OCI-LY1 (cell line): ENCODE results near the gene GSK3A.

ENCODE experiments used
- H2AFZ ChIP-seq: fragments of 200-600 bp; sonication (generic), shearing (Covaris generic); 2 replicates; pipeline ENCODE4 v1.6.0; 2014; ENCODE audit warnings: antibody characterized with exemption, mild to moderate bottlenecking, low read length
- H3F3A ChIP-seq: fragments of 200-600 bp; sonication (generic), shearing (Covaris generic); 2 replicates; pipeline ENCODE4 v1.6.0; 2014; ENCODE audit warnings: mild to moderate bottlenecking, antibody characterized with exemption, low read length, moderate library complexity; ENCODE audit not compliant: insufficient read depth
- H3K27ac ChIP-seq: fragments of 200-600 bp; sonication (generic); 2 replicates; pipeline ENCODE4 v1.5.1; 2014; ENCODE audit warnings: low read length, mixed run types, mild to moderate bottlenecking, low read depth; ENCODE audit not compliant: poor library complexity, severe bottlenecking
- H3K27me3 ChIP-seq: fragments of 200-600 bp; sonication (generic); 2 replicates; pipeline ENCODE4 v1.6.0; 2014; ENCODE audit warnings: antibody characterized with exemption, mild to moderate bottlenecking, low read length, moderate library complexity; ENCODE audit not compliant: insufficient read depth
- H3K36me3 ChIP-seq: fragments of 200-600 bp; sonication (generic); 2 replicates; pipeline ENCODE4 v1.6.1; 2014; ENCODE audit warnings: mild to moderate bottlenecking, antibody characterized with exemption, low read length, moderate library complexity, mixed read lengths; ENCODE audit not compliant: insufficient read depth
- H3K4me1 ChIP-seq: fragments of 200-600 bp; sonication (generic); 2 replicates; pipeline ENCODE4 v1.5.1; 2014; ENCODE audit warnings: mild to moderate bottlenecking, low read length, moderate library complexity; ENCODE audit not compliant: insufficient read depth, severe bottlenecking
- H3K4me2 ChIP-seq: fragments of 200-600 bp; sonication (generic), shearing (Covaris generic); 2 replicates; pipeline ENCODE4 v1.6.1; 2014; ENCODE audit warnings: low read length
- H3K4me3 ChIP-seq: fragments of 200-600 bp; sonication (generic); 2 replicates; pipeline ENCODE4 v1.5.1; 2014; ENCODE audit warnings: low read length, low read depth, mild to moderate bottlenecking, mixed read lengths; ENCODE audit not compliant: poor library complexity, severe bottlenecking
- H3K79me2 ChIP-seq: fragments of 200-600 bp; shearing (Covaris generic); 2 replicates; pipeline ENCODE4 v1.6.1; 2016; ENCODE audit warnings: mixed run types, low read length, mixed read lengths; ENCODE audit not compliant: insufficient read depth
- H3K9ac ChIP-seq: fragments of 200-600 bp; sonication (generic), shearing (Covaris generic); 2 replicates; pipeline ENCODE4 v1.6.1; 2014; ENCODE audit warnings: mild to moderate bottlenecking, low read length, mixed read lengths
- H3K9me2 ChIP-seq: fragments of 200-600 bp; sonication (generic), shearing (Covaris generic); 2 replicates; pipeline ENCODE4 v1.6.1; 2014; ENCODE audit warnings: low read depth, mild to moderate bottlenecking, low read length, mixed read lengths
- H3K9me3 ChIP-seq: fragments of 200-600 bp; shearing (Covaris generic); 2 replicates; pipeline ENCODE4 v1.6.1; 2014; ENCODE audit warnings: low read length, mixed read lengths
- H4K20me1 ChIP-seq: fragments of 200-600 bp; sonication (generic), shearing (Covaris generic); 2 replicates; pipeline ENCODE4 v1.6.0; 2016; ENCODE audit warnings: mild to moderate bottlenecking, low read length; ENCODE audit not compliant: insufficient read depth
- EZH2 ChIP-seq: fragments of 200-600 bp; sonication (generic), shearing (Covaris generic); IDR thresholded peaks from 2 replicates; pipeline ENCODE4 v1.8.0; 2017; ENCODE audit warnings: borderline replicate concordance, mixed run types, mild to moderate bottlenecking, antibody characterized with exemption, low read length, moderate library complexity, mixed read lengths
- TF ChIP-seq, protein P1 (sequence below): fragments of 200-600 bp; sonication (generic), shearing (Covaris generic); IDR thresholded peaks from 2 replicates; pipeline ENCODE4 v1.5.1; 2017; ENCODE audit warnings: mild to moderate bottlenecking, antibody characterized with exemption, low read length, moderate library complexity, mixed read lengths

Gene GSK3A

DNA sequence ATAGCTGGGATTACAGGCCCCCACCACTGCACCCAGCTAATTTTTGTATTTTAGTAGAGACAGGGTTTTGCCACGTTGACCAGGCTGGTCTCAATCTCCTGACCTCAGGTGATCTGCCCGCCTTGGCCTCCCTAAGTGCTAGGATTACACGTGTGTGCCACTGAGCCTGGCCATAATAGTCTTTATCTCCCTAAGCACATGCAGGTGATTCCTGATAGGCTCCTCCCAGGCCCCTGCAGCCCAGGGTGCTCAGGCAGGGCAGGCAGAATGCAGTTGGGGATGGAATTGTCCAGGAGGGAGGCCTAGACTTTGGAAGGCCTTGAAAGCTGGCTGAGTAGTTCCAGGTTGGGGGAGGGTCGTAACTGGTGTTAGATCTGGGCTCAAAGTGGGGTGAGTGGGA is 13.8 kb downstream of the GSK3A start:
- H3K9ac ChIP-seq, result no peak overlapping the region
- no peaks in the 10 kb centered on the region for H3K9me3 ChIP-seq
- no peaks in the 10 kb centered on the region for H3F3A ChIP-seq
- peaks cover 90% of the 10 kb centered on the region for H3K36me3 ChIP-seq
- H3K4me3 ChIP-seq, result no peak overlapping the region
- no peaks in the 10 kb centered on the region for H3K79me2 ChIP-seq
- no peaks in the 10 kb centered on the region for H3K27me3 ChIP-seq
- H3K4me1 ChIP-seq, result peaks cover 11% of the 10 kb centered on the region
- no peak overlapping the region for H3K27ac ChIP-seq
- H2AFZ ChIP-seq, result no peak overlapping the region
- no peak overlapping the region for H3K4me2 ChIP-seq
- TF ChIP-seq EZH2, result no peak
- TF ChIP-seq, protein P1, sequence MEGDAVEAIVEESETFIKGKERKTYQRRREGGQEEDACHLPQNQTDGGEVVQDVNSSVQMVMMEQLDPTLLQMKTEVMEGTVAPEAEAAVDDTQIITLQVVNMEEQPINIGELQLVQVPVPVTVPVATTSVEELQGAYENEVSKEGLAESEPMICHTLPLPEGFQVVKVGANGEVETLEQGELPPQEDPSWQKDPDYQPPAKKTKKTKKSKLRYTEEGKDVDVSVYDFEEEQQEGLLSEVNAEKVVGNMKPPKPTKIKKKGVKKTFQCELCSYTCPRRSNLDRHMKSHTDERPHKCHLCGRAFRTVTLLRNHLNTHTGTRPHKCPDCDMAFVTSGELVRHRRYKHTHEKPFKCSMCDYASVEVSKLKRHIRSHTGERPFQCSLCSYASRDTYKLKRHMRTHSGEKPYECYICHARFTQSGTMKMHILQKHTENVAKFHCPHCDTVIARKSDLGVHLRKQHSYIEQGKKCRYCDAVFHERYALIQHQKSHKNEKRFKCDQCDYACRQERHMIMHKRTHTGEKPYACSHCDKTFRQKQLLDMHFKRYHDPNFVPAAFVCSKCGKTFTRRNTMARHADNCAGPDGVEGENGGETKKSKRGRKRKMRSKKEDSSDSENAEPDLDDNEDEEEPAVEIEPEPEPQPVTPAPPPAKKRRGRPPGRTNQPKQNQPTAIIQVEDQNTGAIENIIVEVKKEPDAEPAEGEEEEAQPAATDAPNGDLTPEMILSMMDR, result no peak
- H3K9me2 ChIP-seq, result no peaks in the 10 kb centered on the region
- H4K20me1 ChIP-seq, result no peaks in the 10 kb centered on the region

DNA sequence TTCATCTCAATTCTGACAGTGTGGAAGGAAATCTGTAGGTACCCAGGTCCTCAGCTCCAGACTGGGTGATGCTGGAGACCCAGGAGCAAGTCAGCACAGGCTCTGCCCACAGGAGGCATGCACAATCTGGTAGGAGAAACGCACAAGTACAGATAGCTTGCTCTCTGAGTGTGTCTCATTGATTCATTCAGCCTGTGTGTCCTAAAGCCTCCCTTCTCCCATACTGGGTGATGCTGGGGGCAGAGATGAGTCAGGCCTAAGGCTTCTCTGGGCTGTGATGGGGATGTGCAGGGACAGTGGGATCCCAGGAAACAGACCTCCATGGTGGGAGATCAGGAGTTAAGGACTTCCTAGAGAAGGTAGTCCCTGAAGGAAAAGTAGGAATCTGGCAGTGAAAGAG is 15.5 kb downstream of the GSK3A start:
- Histone ChIP-seq H3K36me3 (peaks cover 78% of the 10 kb centered on the region), H3K27me3 (no peaks in the 10 kb centered on the region), H3K9ac (no peak overlapping the region), H3K79me2 (0 out of 2 replicates have a peak, but pooled peaks cover 4% of the 10 kb centered on the region), H3K4me2 (no peak overlapping the region), H3K9me2 (no peaks in the 10 kb centered on the region), H3K4me1 (peaks cover 11% of the 10 kb centered on the region), H3K9me3 (no peaks in the 10 kb centered on the region), H3K27ac (no peak overlapping the region), H3F3A (no peaks in the 10 kb centered on the region), H3K4me3 (no peak overlapping the region), H2AFZ (no peak overlapping the region), H4K20me1 (no peaks in the 10 kb centered on the region)
- TF ChIP-seq, protein P1, result no peak
- no peak for TF ChIP-seq EZH2

DNA sequence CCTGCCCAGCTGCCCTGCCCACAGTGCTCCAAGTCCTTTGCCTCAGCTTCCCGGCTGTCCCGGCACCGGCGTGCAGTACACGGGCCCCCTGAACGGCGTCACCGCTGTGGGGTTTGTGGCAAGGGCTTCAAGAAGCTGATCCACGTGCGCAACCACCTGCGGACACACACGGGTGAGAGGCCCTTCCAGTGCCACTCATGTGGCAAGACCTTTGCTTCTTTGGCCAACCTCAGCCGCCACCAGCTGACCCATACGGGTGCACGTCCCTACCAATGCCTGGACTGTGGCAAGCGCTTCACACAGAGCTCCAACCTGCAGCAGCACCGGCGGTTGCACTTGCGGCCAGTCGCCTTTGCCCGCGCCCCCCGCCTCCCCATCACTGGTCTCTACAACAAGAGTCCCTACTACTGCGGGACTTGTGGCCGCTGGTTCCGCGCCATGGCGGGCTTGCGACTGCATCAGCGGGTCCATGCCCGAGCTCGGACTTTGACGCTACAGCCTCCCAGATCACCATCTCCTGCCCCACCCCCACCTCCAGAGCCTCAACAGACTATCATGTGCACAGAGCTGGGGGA is 16.6 kb downstream of the GSK3A start:
- Histone ChIP-seq H3K9me3 (no peaks in the 10 kb centered on the region), H3K4me1 (peaks cover 17% of the 10 kb centered on the region), H3F3A (no peaks in the 10 kb centered on the region), H3K4me3 (no peak overlapping the region), H2AFZ (no peak overlapping the region), H3K4me2 (no peak overlapping the region), H3K27ac (no peak overlapping the region), H3K27me3 (no peaks in the 10 kb centered on the region), H3K9me2 (no peaks in the 10 kb centered on the region), H3K79me2 (peaks cover 12% of the 10 kb centered on the region), H4K20me1 (no peaks in the 10 kb centered on the region), H3K36me3 (peaks cover 67% of the 10 kb centered on the region), H3K9ac (no peak overlapping the region)
- TF ChIP-seq, protein P1, result no peak
- TF ChIP-seq EZH2, result no peak
